Transverse colon (tissue), 4 donors: ENCODE results near the gene NAA15.

Experiments used
- CTCF ChIP-seq, 5 experiments: fragments of 200-600 bp in 3 of 5; fragments of 450-650 bp in 2 of 5; sonication (generic) in 3 of 5; IDR thresholded peaks; 1 replicate in 2 of 5; 2 replicates in 3 of 5; pipeline ENCODE4 v1.5.1; 2016 to 2017; ENCODE audit warnings: antibody characterized with exemption in 5 of 5, inconsistent platforms in 3 of 5, mild to moderate bottlenecking in 2 of 5, moderate library complexity in 1 of 5
- EP300 ChIP-seq: sonication (generic); formaldehyde crosslinking; IDR thresholded peaks from one replicate; pipeline ENCODE4 v1.6.1; 2017; ENCODE audit warnings: antibody characterized with exemption, low read depth
- POLR2A ChIP-seq: fragments of 450-650 bp; IDR thresholded peaks from one replicate; pipeline ENCODE4 v1.6.1; 2016; ENCODE audit warnings: antibody characterized with exemption, mild to moderate bottlenecking, moderate library complexity
- POLR2AphosphoS5 ChIP-seq, 3 donors: sonication (generic); formaldehyde crosslinking; IDR thresholded peaks; one replicate each; pipeline ENCODE4 v1.6.1; 2016; ENCODE audit warnings: antibody characterized with exemption in 3 of 3

GRCh38 chr4:139282065-139282720 lies 19.1 kb upstream of the NAA15 start:
- no peak for TF ChIP-seq POLR2AphosphoS5 (IDR thresholded peaks at IDR 0.05)
- no peak for TF ChIP-seq POLR2A
- TF ChIP-seq CTCF (IDR thresholded peaks at IDR 0.05): no peak
- no peak for TF ChIP-seq EP300
